ENCODE measurements around the gene KCNT1.

The KCNT1 gene

GRCh38 chr9:135700525-135700924 lies 1.5 kb upstream of the KCNT1 start:
- DNase-seq (ENCODE audit: low spot score): no peak

GRCh38 chr9:135701067-135701958 lies 672 bp upstream of the KCNT1 start:
- no peak for DNase-seq (ENCODE audit: low spot score)

GRCh38 chr9:135703726-135704125 lies 1.7 kb downstream of the KCNT1 start:
- DNase-seq (ENCODE audit: low spot score): no peak

GRCh38 chr9:135704483-135704882 lies 2.5 kb downstream of the KCNT1 start:
- DNase-seq (ENCODE audit: low spot score): no peak

GRCh38 chr9:135705376-135705775 lies 3.4 kb downstream of the KCNT1 start:
- no peak for DNase-seq (ENCODE audit: low spot score)

GRCh38 chr9:135706288-135706687 lies 4.3 kb downstream of the KCNT1 start:
- no peak for DNase-seq (ENCODE audit: low spot score)

GRCh38 chr9:135707252-135708138 lies 5.5 kb downstream of the KCNT1 start:
- no peak for DNase-seq (ENCODE audit: low spot score)

- no peak for DNase-seq (ENCODE audit: low spot score)
Measured at GRCh38 chr9:135708164-135708563, 6.2 kb downstream of the KCNT1 start.

- DNase-seq (ENCODE audit: low spot score): no peak
Measured at GRCh38 chr9:135711391-135711790, 9.4 kb downstream of the KCNT1 start.

- DNase-seq (ENCODE audit: low spot score): no peak
Measured at GRCh38 chr9:135711881-135712280, 9.9 kb downstream of the KCNT1 start.

GRCh38 chr9:135712613-135713295 lies 10.8 kb downstream of the KCNT1 start:
- DNase-seq (ENCODE audit: low spot score): no peak

GRCh38 chr9:135714242-135715055 lies 12.5 kb downstream of the KCNT1 start:
- DNase-seq (ENCODE audit: low spot score): no peak

- DNase-seq (ENCODE audit: low spot score): no peak
Measured at GRCh38 chr9:135715056-135715595, 13.1 kb downstream of the KCNT1 start.

GRCh38 chr9:135716045-135716444 lies 14.1 kb downstream of the KCNT1 start:
- no peak for DNase-seq (ENCODE audit: low spot score)

- DNase-seq (ENCODE audit: low spot score): no peak
Measured at GRCh38 chr9:135717410-135717809, 15.4 kb downstream of the KCNT1 start.

GRCh38 chr9:135718616-135719015 lies 16.6 kb downstream of the KCNT1 start:
- no peak for DNase-seq (ENCODE audit: low spot score)

- no peak for DNase-seq (ENCODE audit: low spot score)
Measured at GRCh38 chr9:135719472-135719871, 17.5 kb downstream of the KCNT1 start.

- no peak for DNase-seq (ENCODE audit: low spot score)
Measured at GRCh38 chr9:135722365-135722764, 20.4 kb downstream of the KCNT1 start.

GRCh38 chr9:135724186-135724787 lies 22.3 kb downstream of the KCNT1 start:
- no peak for DNase-seq (ENCODE audit: low spot score)

GRCh38 chr9:135726138-135726853 lies 24.3 kb downstream of the KCNT1 start:
- no peak for DNase-seq (ENCODE audit: low spot score)

Data from activated CD4-positive, alpha-beta T cell treated with anti-CD3 and anti-CD28 coated beads, Interleukin-2, Interleukin-4, amounts not matched to agents 100 ng/mL and 50 ng/mL, durations not matched to agents 16 hours and 8 hours (primary cell).